ENCODE results near the gene RNASE8. TPM values are rescaled to one million over a fixed set of nuclear protein-coding genes. Genes with fewer than 3 reads are reported as not detected.

RNASE8 gene
- total and polyA plus RNA-seq, 2 of the 4 experiments (the other 2 are of a cell fraction) = not detected

DNA sequence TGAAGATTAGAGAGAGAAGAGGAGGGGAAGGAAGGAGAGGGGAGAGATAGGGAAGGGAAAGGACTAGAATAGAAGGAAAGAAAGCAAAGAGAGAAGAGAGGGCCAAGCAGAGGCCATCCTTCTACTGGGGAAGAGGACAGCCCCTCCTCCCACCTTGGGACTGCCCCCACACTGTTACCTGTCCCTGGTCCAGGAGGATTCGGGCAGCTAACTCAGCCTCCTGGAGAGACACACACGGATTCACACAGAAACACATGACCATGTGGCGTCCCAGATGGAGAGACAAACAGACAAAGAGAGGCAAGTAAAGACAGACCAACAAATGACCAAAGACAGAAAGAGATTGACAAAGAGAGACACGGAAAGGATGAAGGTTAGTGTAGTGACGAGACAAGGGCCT is 34.9 kb upstream of the RNASE8 start:
- CTCF ChIA-PET = no interaction called here
- intact Hi-C loops (cut with micrococcal nuclease) = no loop called here
- BruUV-seq (replicated peaks) = no TSS peak

More for the DNA sequence above, 34.9 kb upstream of the RNASE8 start:
- no peak overlapping the region for H2BK120ac ChIP-seq (ENCODE audit: low read depth, low read length)
- no peak overlapping the region for H3K4me3 ChIP-seq (ENCODE audit: insufficient read depth, low read depth, low read length)
- 83% methylated on average over 1 of the region's 5 CpGs; no CpG with 5 or more reads in 1 of the 2 experiments for WGBS, 2 experiments (ENCODE audit: extremely low coverage in 2 of 2, insufficient read length in 1 of 2)
- no peaks in the 10 kb centered on the region for H3K4me1 ChIP-seq (ENCODE audit: control insufficient read depth, insufficient read depth, low read length)
- no peak overlapping the region for H3K56ac ChIP-seq (ENCODE audit: extremely low read depth, insufficient read depth, low read length)
- H4K8ac ChIP-seq (ENCODE audit: low read depth in 2 of 2, low read length in 2 of 2) = no peak overlapping the region
- H3K9ac ChIP-seq (ENCODE audit: low read depth, low read length) = no peak overlapping the region
- H3K9me3 ChIP-seq (ENCODE audit: control insufficient read depth, insufficient read depth, low read length) = no peaks in the 10 kb centered on the region
- H3K18ac ChIP-seq (ENCODE audit: low read depth, low read length) = no peak overlapping the region
- no peak overlapping the region for H4K91ac ChIP-seq (ENCODE audit: insufficient read depth, low read depth, low read length)
- no peaks in the 10 kb centered on the region for H3K36me3 ChIP-seq (ENCODE audit: control insufficient read depth, insufficient read depth, low read length)
- no peaks in the 10 kb centered on the region for H3K9me1 ChIP-seq (ENCODE audit: insufficient read depth, low read length)
- no peak overlapping the region for H4K5ac ChIP-seq (ENCODE audit: low read depth, low read length)
- no peak overlapping the region for H3K4me2 ChIP-seq (ENCODE audit: low read depth, low read length)
- in situ Hi-C loops (cut with MboI; ENCODE audit: low sequenced_read_pairs) (no loop called here), dilution Hi-C loops (cut with HindIII; ENCODE audit: low sequenced_read_pairs, unreplicated experiment) (no loop called here)
- peaks cover 59% of the 10 kb centered on the region for H3K27me3 ChIP-seq (ENCODE audit: control insufficient read depth, insufficient read depth, low read length)
- no peak overlapping the region for H3K4ac ChIP-seq (ENCODE audit: low read depth, low read length)
- ATAC-seq (ENCODE audit: low read depth) (no peak), DNase-seq (no peak)
- no peaks in the 10 kb centered on the region for H4K20me1 ChIP-seq (ENCODE audit: insufficient read depth, low read length)
- H2BK20ac ChIP-seq (ENCODE audit: low read depth, low read length) = no peak overlapping the region
- peak overlapping the region; percentile 24 for H2AFZ ChIP-seq (replicated peaks; ENCODE audit: low read length, poor library complexity)
- no peaks in the 10 kb centered on the region for H3K79me1 ChIP-seq (ENCODE audit: low read depth in 1 of 2, low read length in 2 of 2)
- no peak for TF ChIP-seq CHD1 (IDR thresholded peaks at IDR 0.05; ENCODE audit: low read depth, low read length)
- TF ChIP-seq CTCF (conservative IDR thresholded peaks at IDR 0.05; ENCODE audit: low read depth, low read length) = no peak
- no peak for TF ChIP-seq CEBPB (IDR thresholded peaks at IDR 0.05; ENCODE audit: low read depth, low read length)
- no peak for TF ChIP-seq MAFK (IDR thresholded peaks at IDR 0.05; ENCODE audit: low read depth, low read length)
- no peak for TF ChIP-seq RFX5 (IDR thresholded peaks at IDR 0.05; ENCODE audit: low read depth, low read length)
- no peak for TF ChIP-seq RCOR1 (IDR thresholded peaks at IDR 0.05; ENCODE audit: insufficient replicate concordance, low read length)
- TF ChIP-seq FOS (IDR thresholded peaks at IDR 0.05; ENCODE audit: low read depth, low read length) = no peak
- TF ChIP-seq POLR2A (IDR thresholded peaks at IDR 0.05; ENCODE audit: low read depth, low read length) = no peak
- TF ChIP-seq, protein P1, sequence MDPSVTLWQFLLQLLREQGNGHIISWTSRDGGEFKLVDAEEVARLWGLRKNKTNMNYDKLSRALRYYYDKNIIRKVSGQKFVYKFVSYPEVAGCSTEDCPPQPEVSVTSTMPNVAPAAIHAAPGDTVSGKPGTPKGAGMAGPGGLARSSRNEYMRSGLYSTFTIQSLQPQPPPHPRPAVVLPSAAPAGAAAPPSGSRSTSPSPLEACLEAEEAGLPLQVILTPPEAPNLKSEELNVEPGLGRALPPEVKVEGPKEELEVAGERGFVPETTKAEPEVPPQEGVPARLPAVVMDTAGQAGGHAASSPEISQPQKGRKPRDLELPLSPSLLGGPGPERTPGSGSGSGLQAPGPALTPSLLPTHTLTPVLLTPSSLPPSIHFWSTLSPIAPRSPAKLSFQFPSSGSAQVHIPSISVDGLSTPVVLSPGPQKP (IDR thresholded peaks at IDR 0.05; ENCODE audit: borderline replicate concordance, low read depth, low read length) = no peak
- TF ChIP-seq NFE2L2 (IDR thresholded peaks at IDR 0.05; ENCODE audit: low read depth, low read length) = no peak
- TF ChIP-seq SMC3 (IDR thresholded peaks at IDR 0.05; ENCODE audit: low read depth, low read length) = no peak
- no peak for TF ChIP-seq RAD21 (IDR thresholded peaks at IDR 0.05; ENCODE audit: low read length)
- no peak for TF ChIP-seq USF2 (IDR thresholded peaks at IDR 0.05; ENCODE audit: low read depth, low read length)
- no peak for TF ChIP-seq MXI1 (IDR thresholded peaks at IDR 0.05; ENCODE audit: borderline replicate concordance, low read depth, low read length)
- no peak overlapping the region for H3K27ac ChIP-seq (ENCODE audit: insufficient read depth, low read length)
- POLR2A ChIA-PET (ENCODE audit: unreplicated experiment) = no interaction called here
- no peak overlapping the region; the same call in 1 of the 2 replicates for H3K23ac ChIP-seq (ENCODE audit: low read depth, low read length)
- no peak overlapping the region for H2BK5ac ChIP-seq (ENCODE audit: low read depth, low read length, poor library complexity, severe bottlenecking)
- H3K14ac ChIP-seq (replicated peaks; ENCODE audit: low read depth, low read length) = no peak overlapping the region
- H2BK15ac ChIP-seq (ENCODE audit: low read depth, low read length) = no peak overlapping the region
- no peak overlapping the region for H2AK9ac ChIP-seq (replicated peaks; ENCODE audit: low read depth, low read length, poor library complexity)
- H2AK5ac ChIP-seq (ENCODE audit: low read depth, low read length) = no peak overlapping the region
